Measurements from ENCODE around the gene SKI.
"Not testable (repeated sequence)": the region's sequence is repeated elsewhere in the genome, so short reads cannot be mapped to it uniquely, and the experiment has no call there.

SKI gene

GRCh38 chr1:2242814-2243725 is 15.0 kb downstream of the SKI start:
- DNase-seq: peak in 2 of 14 donors; percentile 45 to 74

- DNase-seq: not testable (repeated sequence)
These were observed 18.9 kb downstream of the SKI start for GRCh38 chr1:2247045-2247394.

- peak in 1 of 14 donors; percentile 56 for DNase-seq
These were observed 19.6 kb downstream of the SKI start for GRCh38 chr1:2247760-2248126.

GRCh38 chr1:2248127-2248826 is 20.2 kb downstream of the SKI start:
- peak in 3 of 14 donors; percentile 56 to 70 (median 63) for DNase-seq

GRCh38 chr1:2248854-2249558 is 20.9 kb downstream of the SKI start:
- peak in 3 of 14 donors; percentile 29 to 65 (median 42) for DNase-seq

- DNase-seq: no peak
These were observed 21.4 kb downstream of the SKI start for GRCh38 chr1:2249559-2249906.

- no peak for DNase-seq
These were observed 22.7 kb downstream of the SKI start for GRCh38 chr1:2250721-2251281.

GRCh38 chr1:2251363-2251762 is 23.2 kb downstream of the SKI start:
- no peak for DNase-seq

- DNase-seq: no peak
These were observed 23.7 kb downstream of the SKI start for GRCh38 chr1:2251786-2252185.

- no peak for DNase-seq
These were observed 24.3 kb downstream of the SKI start for GRCh38 chr1:2252423-2252822.

- DNase-seq: no peak
These were observed 25.1 kb downstream of the SKI start for GRCh38 chr1:2253036-2253796.

GRCh38 chr1:2253797-2254480 is 25.8 kb downstream of the SKI start:
- no peak for DNase-seq

- DNase-seq: no peak
These were observed 26.9 kb downstream of the SKI start for GRCh38 chr1:2255047-2255419.

GRCh38 chr1:2255420-2256369 is 27.6 kb downstream of the SKI start:
- peak in 1 of 14 donors; percentile 60 for DNase-seq

- no peak for DNase-seq
These were observed 28.5 kb downstream of the SKI start for GRCh38 chr1:2256435-2257244.

- DNase-seq: peak in 10 of 14 donors; percentile 40 to 74 (median 60)
These were observed 29.1 kb downstream of the SKI start for GRCh38 chr1:2257245-2257627.

- DNase-seq: no peak
These were observed 30.1 kb downstream of the SKI start for GRCh38 chr1:2258122-2258681.

GRCh38 chr1:2258996-2259395 is 30.9 kb downstream of the SKI start:
- no peak for DNase-seq

Data from C1 segment of cervical spinal cord (tissue), 14 donors.